Thymus (tissue), 11 donors: Measurements from ENCODE around the gene TCERG1L. TPM values are rescaled to one million over a fixed set of nuclear protein-coding genes. Genes with fewer than 3 reads are reported as not detected.

ENCODE experiments used
- DNase-seq, 9 donors: peaks; one replicate each; pipeline ENCODE4 v3.0.0-alpha.2; 2013; ENCODE audit warnings: low spot score in 9 of 9, low read depth in 6 of 9, missing footprints in 1 of 9
- H3K27ac ChIP-seq, 2 donors: one replicate each; pipeline ENCODE4 v1.5.1; 2013; ENCODE audit warnings: control low read depth in 1 of 2, low read depth in 1 of 2, low read length in 1 of 2, mild to moderate bottlenecking in 1 of 2, moderate library complexity in 1 of 2
- H3K27me3 ChIP-seq, 2 donors: one replicate each; pipeline ENCODE4 v1.5.1; 2013; ENCODE audit warnings: low read length in 1 of 2; ENCODE audit not compliant: control insufficient read depth in 2 of 2, insufficient read depth in 1 of 2
- H3K36me3 ChIP-seq, 2 donors: one replicate each; pipeline ENCODE4 v1.5.1; 2013; ENCODE audit warnings: low read length in 1 of 2, mild to moderate bottlenecking in 1 of 2, moderate library complexity in 1 of 2; ENCODE audit not compliant: control insufficient read depth in 2 of 2, insufficient read depth in 2 of 2
- H3K4me1 ChIP-seq, 2 donors: one replicate each; pipeline ENCODE4 v1.5.1; 2013; ENCODE audit warnings: low read length in 2 of 2; ENCODE audit not compliant: control insufficient read depth in 2 of 2, insufficient read depth in 2 of 2
- H3K4me3 ChIP-seq, 2 donors: one replicate each; pipeline ENCODE4 v1.5.1; 2013; ENCODE audit warnings: low read length in 2 of 2, control low read depth in 1 of 2, mild to moderate bottlenecking in 1 of 2
- H3K9me3 ChIP-seq, 2 donors: one replicate each; pipeline ENCODE4 v1.5.1; 2013; ENCODE audit warnings: low read length in 1 of 2, mild to moderate bottlenecking in 1 of 2; ENCODE audit not compliant: control insufficient read depth in 2 of 2, insufficient read depth in 1 of 2
- WGBS: extraction: QIAGEN DNeasy Blood & Tissue Kit; methylation state at CpG from one replicate; pipeline ENCODE4 v1.1.7; 2013; 5-methylcytosine and 5-hydroxymethylcytosine counted together
- polyA plus RNA-seq: library from polyadenylated mRNA; stranded (reverse); fragments of 200-250 nt; gene quantifications from one replicate; pipeline ENCODE4 v1.2.3, GENCODE V29; 2013
- total RNA-seq: library from RNA; stranded (reverse); fragments of 120-200 nt; gene quantifications from one replicate; pipeline ENCODE4 v1.2.4, GENCODE V29; 2013
- donor health status: healthy.

Gene TCERG1L
- total and polyA plus RNA-seq, 2 donors, result 0.52 to 1.5 TPM

DNA sequence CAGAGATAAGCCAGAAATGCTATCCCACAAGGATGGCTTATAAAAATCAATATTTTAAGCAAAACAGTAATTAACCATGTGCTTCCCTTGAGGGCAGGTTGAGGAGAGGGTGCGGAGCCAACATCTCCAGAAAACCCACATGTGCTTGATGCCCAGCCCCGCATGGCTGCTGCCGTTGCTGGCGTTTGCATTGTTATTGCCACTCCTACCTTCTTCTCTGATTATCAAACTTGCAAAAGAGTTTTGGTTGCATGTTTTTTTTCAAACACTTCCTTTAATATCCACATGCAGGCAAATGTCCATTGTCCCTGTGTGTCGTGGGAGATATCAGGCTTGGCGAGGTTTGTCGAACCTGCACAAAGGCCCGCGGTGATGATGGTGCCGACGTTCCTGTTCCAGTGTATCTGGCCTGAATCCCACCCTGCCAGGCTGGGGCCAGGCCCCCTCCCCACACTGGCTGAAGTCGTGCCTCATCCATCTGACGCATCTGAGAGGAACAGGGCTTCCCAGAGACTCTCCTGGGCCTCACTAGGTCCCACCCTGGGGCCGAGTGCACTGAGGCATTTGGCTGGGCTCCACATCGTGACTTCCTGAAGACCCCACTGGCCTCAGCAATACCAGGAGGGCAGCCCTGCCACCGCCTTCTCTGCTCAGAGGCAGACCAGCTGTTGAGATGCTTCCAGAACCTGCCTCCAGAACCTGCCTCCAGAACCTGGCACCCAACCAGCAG is 40.9 kb downstream of the TCERG1L start:
- Histone ChIP-seq H3K36me3 (no peaks in the 10 kb centered on the region), H3K4me3 (no peak overlapping the region), H3K27me3 (no peaks in the 10 kb centered on the region), H3K27ac (no peak overlapping the region), H3K9me3 (no peaks in the 10 kb centered on the region), H3K4me1 (no peaks in the 10 kb centered on the region)
- DNase-seq, result no peak
- WGBS, result 89% methylated on average over 16 of the region's 16 CpGs

DNA sequence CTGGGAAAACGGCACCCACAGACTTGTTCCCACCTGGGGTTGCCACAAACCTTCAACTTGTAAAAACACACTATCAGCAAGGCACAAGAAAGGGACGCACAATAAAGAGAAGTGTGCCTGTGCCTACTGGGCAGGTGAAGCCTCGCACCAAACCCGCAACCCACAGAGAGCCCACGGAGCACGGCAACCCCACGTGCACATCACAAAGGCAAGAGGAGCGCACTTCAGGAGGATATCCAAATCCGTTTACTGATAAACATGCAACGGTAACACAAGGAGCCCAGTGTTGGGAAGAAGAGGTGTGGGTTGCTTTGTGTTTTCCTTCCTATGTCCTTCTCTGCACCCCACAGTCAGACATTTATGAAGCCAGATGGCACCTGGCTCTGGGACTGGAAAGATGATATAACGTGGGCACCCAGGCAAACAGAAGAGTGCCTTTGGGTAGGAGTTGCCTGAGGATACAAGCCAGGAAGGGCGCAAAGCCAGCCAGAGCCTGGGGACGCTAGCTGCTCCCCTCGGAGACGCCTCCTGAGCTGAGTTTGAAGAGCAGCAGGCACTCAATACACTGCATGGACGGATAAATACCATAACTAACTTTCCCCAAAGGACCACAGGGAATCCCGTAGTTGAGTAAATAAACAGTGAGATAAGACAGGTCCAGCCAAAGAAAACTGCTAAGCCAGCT is 41.6 kb downstream of the TCERG1L start:
- 84% methylated on average over 17 of the region's 17 CpGs for WGBS
- H3K27me3 ChIP-seq, result no peaks in the 10 kb centered on the region
- no peak overlapping the region for H3K4me3 ChIP-seq

DNA sequence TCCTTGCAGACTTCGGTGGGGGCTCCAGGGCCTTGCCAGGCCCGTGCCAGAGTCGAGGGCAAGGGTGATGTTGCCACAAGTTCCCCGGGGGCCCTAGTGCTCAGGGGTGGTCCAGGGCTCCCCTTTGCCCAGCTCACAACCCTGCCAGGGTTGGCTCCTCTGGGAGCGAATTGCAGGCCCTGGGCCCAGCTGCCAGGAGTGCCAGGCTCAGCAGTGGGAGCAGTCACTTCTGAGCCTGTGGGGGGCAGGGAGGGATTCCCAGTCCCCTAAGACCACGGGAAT is 43.8 kb downstream of the TCERG1L start:
- H3K4me3 ChIP-seq, result no peak overlapping the region

More for the DNA sequence above, 41.6 kb downstream of the TCERG1L start:
- no peaks in the 10 kb centered on the region for H3K4me1 ChIP-seq
- H3K9me3 ChIP-seq, result no peaks in the 10 kb centered on the region
- H3K27ac ChIP-seq, result no peak overlapping the region
- no peak for DNase-seq
- H3K36me3 ChIP-seq, result no peaks in the 10 kb centered on the region

DNA sequence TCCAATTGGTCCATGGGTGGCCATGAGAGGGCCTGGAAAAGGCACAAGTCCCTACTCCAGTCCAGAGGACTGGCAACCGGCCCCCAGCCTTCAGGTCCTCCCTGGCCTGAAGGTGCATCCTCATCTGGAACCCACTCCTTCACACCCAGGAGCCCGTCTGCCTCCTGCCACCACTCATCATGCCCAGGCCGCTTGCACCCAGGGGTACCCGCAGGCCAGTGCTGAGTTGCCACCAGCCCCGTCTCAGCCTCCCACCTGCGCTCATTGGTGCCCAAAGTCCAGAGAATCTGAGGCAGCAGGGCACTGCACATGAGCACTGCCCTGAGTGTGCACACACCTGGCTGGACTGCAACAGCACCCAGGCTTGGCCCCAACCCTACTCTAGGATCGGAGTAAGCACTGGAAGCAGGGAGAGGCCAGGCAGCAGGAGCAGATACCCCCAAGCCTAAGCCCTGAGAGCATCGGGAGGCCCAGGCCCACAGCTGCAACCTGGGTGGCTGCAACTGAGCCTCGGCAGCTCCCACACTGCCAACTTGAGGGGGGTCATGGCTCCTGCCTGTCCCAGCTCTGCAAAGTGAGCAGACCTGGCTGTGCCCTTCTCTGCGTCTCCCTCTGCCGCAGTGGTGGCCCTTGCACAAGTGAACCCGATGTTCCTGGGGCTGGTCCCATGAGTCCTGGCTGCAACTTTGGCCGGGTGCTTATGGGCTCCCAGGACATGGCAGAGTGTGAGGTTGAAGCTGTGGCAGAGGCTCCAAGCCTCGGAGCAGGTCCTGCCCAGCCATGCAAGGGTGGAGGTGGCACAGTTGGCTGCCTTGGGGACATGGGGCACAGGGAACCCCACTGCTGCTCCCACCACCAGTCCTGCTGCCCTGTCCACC is 44.3 kb downstream of the TCERG1L start:
- Histone ChIP-seq H3K36me3 (no peaks in the 10 kb centered on the region), H3K9me3 (no peaks in the 10 kb centered on the region), H3K4me1 (no peaks in the 10 kb centered on the region), H3K4me3 (no peak overlapping the region), H3K27me3 (no peaks in the 10 kb centered on the region), H3K27ac (no peak overlapping the region)
- DNase-seq, result no peak
- 93% methylated on average over 14 of the region's 14 CpGs for WGBS

More for the DNA sequence above, 43.8 kb downstream of the TCERG1L start:
- DNase-seq, result no peak
- H3K9me3 ChIP-seq, result no peaks in the 10 kb centered on the region
- no peak overlapping the region for H3K27ac ChIP-seq
- no peaks in the 10 kb centered on the region for H3K36me3 ChIP-seq
- 91% methylated on average over 6 of the region's 6 CpGs for WGBS
- H3K27me3 ChIP-seq, result no peaks in the 10 kb centered on the region
- no peaks in the 10 kb centered on the region for H3K4me1 ChIP-seq

DNA sequence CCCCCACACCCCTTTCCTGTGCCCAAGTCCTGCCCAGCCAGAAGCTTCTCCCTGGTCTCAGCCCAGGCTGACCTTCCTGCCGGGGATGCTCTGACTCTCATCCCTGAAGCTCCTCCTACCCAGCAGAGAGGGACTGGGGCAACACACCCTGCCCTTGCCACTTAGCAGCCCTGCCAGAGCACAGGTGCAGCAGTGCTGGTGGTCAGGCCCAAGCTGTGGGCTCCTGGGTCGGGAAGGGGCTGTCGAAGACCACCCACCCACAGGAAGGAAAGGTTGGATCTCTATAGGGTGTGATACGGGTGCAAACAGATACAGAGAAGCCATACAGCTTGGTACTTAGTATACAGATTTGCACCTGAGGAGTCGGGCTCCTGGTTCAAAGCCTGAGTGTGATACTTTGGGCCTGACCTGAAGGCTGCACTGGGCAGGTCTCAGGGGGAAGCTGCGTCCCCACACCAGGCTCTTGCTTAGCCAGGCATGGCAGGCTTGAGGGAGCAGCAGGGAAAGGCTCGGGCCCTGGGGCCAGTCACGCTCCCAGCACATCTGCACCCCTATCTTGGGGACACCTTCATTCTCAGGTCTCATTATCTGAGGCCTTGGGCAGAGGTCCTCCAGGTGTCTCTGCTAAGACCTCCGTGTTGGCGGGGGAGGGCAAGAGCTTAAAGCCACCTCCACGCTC is 47.3 kb downstream of the TCERG1L start:
- Histone ChIP-seq H3K9me3 (no peaks in the 10 kb centered on the region), H3K27me3 (no peaks in the 10 kb centered on the region), H3K27ac (no peak overlapping the region), H3K4me1 (no peaks in the 10 kb centered on the region), H3K4me3 (no peak overlapping the region), H3K36me3 (no peaks in the 10 kb centered on the region)
- DNase-seq, result no peak
- WGBS, result 88% methylated on average over 11 of the region's 11 CpGs

DNA sequence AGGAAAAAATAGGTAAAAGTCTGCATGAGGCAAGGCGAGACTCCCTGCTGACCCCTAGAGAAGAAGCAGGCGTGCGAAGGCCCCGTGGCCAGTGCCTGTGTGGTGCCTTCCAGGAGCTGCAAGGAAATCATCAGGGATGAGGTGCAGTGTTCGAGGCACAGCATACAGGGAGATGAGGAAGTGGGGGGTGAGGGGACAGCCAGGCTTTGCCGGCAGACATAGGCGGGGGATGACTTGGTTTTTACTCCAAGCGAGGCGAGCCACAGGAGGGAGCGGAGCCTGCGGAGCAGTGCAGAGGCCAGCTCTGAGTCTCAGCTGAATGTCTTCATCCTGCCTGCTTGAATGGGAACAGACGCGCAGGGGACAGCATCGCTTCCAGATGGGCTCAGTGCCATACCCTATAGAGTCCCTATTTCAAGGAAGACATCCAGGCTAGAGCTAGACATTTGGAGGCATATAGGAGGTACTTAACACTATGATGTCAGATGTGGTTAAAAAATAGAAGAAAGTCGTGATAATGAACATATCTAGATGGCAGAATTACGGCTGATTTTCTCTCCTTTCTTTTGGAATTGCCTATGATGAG is 49.5 kb downstream of the TCERG1L start:
- H3K9me3 ChIP-seq, result no peaks in the 10 kb centered on the region
- 85% methylated on average over 16 of the region's 16 CpGs for WGBS
- H3K4me1 ChIP-seq, result no peaks in the 10 kb centered on the region
- H3K4me3 ChIP-seq, result no peak overlapping the region
- H3K36me3 ChIP-seq, result no peaks in the 10 kb centered on the region
- no peak overlapping the region for H3K27ac ChIP-seq
- H3K27me3 ChIP-seq, result no peaks in the 10 kb centered on the region
- DNase-seq, result no peak

DNA sequence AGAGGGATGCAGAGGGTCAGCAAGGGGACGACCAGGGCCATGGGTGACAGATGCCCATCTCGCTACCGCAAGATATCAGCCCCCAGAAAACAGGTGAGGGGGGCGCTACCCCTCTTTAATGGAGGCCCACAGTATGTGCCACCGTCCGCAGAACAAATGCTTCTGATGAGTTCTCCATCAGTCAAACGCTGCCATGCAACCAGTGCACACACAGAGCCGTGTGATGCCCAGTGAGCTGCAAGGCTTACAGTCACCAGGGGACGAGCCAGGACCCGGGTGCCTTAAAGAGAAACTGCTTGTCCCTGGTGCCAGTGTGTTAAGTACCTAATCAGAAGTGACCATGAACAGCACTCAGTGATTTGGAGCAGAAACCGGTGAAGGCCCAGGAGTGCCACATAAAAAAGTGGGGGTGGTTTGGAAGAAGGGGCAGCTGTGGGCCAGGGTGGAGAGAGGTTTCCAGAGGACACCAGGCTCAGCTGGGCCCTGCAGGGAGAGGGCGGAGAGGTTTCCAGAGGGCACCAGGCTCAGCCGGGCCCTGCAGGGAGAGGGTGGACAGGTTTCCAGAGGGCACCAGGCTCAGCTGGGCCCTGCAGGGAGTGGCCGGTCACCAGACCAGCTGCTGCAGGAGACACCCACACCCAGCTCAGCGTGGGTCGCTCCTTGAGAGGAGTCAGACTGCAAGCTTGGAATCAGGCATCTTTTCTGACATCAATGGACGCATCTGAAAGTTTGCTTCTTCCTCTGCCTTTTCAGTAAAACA is 50.9 kb downstream of the TCERG1L start:
- no peaks in the 10 kb centered on the region for H3K36me3 ChIP-seq
- DNase-seq, result no peak
- H3K4me1 ChIP-seq, result no peaks in the 10 kb centered on the region
- no peaks in the 10 kb centered on the region for H3K9me3 ChIP-seq
- no peak overlapping the region for H3K4me3 ChIP-seq
- H3K27me3 ChIP-seq, result no peaks in the 10 kb centered on the region
- WGBS, result 94% methylated on average over 17 of the region's 17 CpGs
- H3K27ac ChIP-seq, result no peak overlapping the region

DNA sequence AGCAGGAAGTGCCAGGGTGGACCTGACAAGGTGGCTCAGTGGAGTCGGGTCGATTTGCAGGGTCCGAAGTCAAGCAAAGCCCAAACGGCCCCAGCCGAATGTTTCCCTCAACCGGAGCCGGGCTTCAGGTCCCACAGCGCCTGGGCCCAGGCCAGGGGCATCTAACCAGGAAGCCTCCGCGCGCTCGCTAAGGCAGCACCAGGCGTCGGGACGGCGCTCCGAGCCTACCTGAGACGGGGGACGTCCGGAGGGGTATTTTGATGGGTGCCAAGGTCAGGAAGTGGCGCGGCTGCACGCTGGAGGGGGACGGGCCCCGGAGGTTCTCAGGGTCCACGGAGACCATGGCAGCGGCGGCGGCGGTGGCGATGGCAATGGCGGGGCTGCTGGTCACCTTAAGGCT is 51.5 kb downstream of the TCERG1L start:
- 97% methylated on average over 32 of the region's 32 CpGs for WGBS
- no peak overlapping the region for H3K27ac ChIP-seq
- DNase-seq, result no peak

More for the DNA sequence above, 51.5 kb downstream of the TCERG1L start:
- Histone ChIP-seq H3K9me3 (no peaks in the 10 kb centered on the region), H3K27me3 (no peaks in the 10 kb centered on the region), H3K4me1 (no peaks in the 10 kb centered on the region), H3K4me3 (no peak overlapping the region), H3K36me3 (no peaks in the 10 kb centered on the region)
